ENCODE data around the gene DMAC1. TPM values are rescaled to one million over a fixed set of nuclear protein-coding genes. Genes with fewer than 3 reads are reported as not detected.

DMAC1 gene
- total and polyA plus RNA-seq, 5 donors from 2014 or later: 18.7 to 93.4 (median 57.7) TPM

DNA sequence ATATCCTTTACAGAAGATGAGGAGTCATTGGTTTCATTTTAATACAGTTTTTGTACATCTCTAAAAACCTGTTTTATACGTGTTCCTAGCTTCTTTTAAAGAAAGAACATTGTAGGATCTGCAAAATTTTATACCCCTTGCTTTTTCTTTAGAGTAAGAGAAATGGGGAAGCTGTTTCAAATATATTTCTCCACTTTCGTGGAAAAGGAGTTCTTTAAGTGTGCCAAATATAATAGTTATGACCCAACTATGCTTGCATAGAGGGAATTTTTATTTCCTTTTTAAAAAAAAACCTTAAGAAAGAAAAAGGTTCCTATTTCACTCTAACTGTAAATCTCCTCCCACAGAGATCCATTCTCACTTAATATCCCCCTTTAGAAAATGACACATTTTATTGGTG, 27.5 kb upstream of the DMAC1 start:
- Mint-ChIP-seq H3K9me3 (peaks cover 0 to 4% (median 0%) of the 10 kb centered on the region in 7 donors), H3K36me3 (no peaks in the 10 kb centered on the region), H3K4me3 (no peak overlapping the region), H3K4me1 (no peaks in the 10 kb centered on the region), H3K27me3 (peaks cover 8% of the 10 kb centered on the region), H3K27ac (no peak overlapping the region)
- DNase-seq (no peak), ATAC-seq (ENCODE audit: low read depth in 2 of 2) (no peak)
- H3K27ac ChIP-seq (ENCODE audit: insufficient read depth, low read length, poor library complexity, severe bottlenecking): no peak overlapping the region
- peaks cover 4% of the 10 kb centered on the region for H3K27me3 ChIP-seq (ENCODE audit: control insufficient read depth, insufficient read depth, low read length)
- no peaks in the 10 kb centered on the region for H3K4me1 ChIP-seq (ENCODE audit: control insufficient read depth, insufficient read depth, low read length, poor library complexity, severe bottlenecking)
- no peaks in the 10 kb centered on the region for H3K9me3 ChIP-seq (ENCODE audit: control insufficient read depth in 2 of 2, low read length in 2 of 2)
- no peaks in the 10 kb centered on the region for H3K36me3 ChIP-seq (ENCODE audit: control insufficient read depth, insufficient read depth, low read length)
- H3K4me3 ChIP-seq (ENCODE audit: low read depth, low read length): no peak overlapping the region

DNA sequence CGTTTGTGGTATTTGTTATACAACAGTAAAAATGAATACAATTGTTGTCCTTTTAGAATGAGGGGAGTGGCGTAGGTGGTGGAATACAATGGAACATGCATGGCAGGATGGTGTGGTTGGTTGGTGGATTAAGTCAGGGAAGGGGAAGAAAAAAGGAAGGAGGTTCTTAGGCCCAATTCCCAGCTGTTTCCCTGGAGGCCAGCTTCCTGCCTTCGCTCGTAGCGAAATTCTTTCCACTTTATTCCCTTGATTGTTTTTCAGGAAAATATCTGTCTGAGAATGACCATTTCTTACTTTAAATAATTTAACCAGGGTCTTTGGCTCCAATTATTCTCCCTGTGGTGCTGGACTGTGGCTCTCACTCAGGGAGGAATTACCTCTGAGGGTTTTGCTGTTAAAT, 24.1 kb upstream of the DMAC1 start:
- H3K36me3 Mint-ChIP-seq: no peaks in the 10 kb centered on the region
- H3K4me1 Mint-ChIP-seq: no peaks in the 10 kb centered on the region
- H3K27ac Mint-ChIP-seq: no peak overlapping the region
- no peak for ATAC-seq (ENCODE audit: low read depth in 2 of 2)
- DNase-seq: no peak
- no peaks in the 10 kb centered on the region for H3K9me3 Mint-ChIP-seq
- Histone ChIP-seq H3K4me1 (ENCODE audit: control insufficient read depth, insufficient read depth, low read length, poor library complexity, severe bottlenecking) (no peaks in the 10 kb centered on the region), H3K27ac (ENCODE audit: insufficient read depth, low read length, poor library complexity, severe bottlenecking) (no peak overlapping the region), H3K4me3 (ENCODE audit: low read depth, low read length) (no peak overlapping the region), H3K36me3 (ENCODE audit: control insufficient read depth, insufficient read depth, low read length) (no peaks in the 10 kb centered on the region), H3K9me3 (ENCODE audit: control insufficient read depth in 2 of 2, low read length in 2 of 2) (no peaks in the 10 kb centered on the region), H3K27me3 (ENCODE audit: control insufficient read depth, insufficient read depth, low read length) (peaks cover 4% of the 10 kb centered on the region)
- H3K27me3 Mint-ChIP-seq: peaks cover 8% of the 10 kb centered on the region
- no peak overlapping the region for H3K4me3 Mint-ChIP-seq

DNA sequence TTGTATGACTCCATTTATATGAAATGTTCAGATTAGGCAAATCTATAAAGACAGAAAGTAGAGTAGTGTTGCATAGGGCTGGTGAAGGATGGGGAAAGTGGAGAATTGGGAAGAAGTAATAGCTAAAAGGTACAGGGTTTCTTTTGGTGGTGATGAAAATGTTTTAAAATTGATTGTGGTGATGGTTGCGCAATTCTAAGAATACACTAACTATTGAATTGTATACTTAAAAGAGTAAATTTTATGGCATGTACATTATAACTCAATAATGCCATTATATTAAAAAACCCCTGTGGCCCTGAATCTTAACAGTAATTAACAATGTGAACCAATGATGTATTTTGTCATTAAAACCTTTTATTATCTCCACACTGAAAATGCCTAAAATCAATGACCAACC, 20.4 kb upstream of the DMAC1 start:
- Mint-ChIP-seq H3K27ac (no peak overlapping the region), H3K9me3 (peaks cover 0 to 1% (median 0%) of the 10 kb centered on the region in 7 donors), H3K27me3 (no peaks in the 10 kb centered on the region), H3K4me1 (no peaks in the 10 kb centered on the region), H3K4me3 (no peak overlapping the region), H3K36me3 (no peaks in the 10 kb centered on the region)
- Histone ChIP-seq H3K9me3 (ENCODE audit: control insufficient read depth in 2 of 2, low read length in 2 of 2) (no peaks in the 10 kb centered on the region), H3K27me3 (ENCODE audit: control insufficient read depth, insufficient read depth, low read length) (peaks cover 4% of the 10 kb centered on the region), H3K36me3 (ENCODE audit: control insufficient read depth, insufficient read depth, low read length) (no peaks in the 10 kb centered on the region), H3K4me3 (ENCODE audit: low read depth, low read length) (no peak overlapping the region), H3K27ac (ENCODE audit: insufficient read depth, low read length, poor library complexity, severe bottlenecking) (no peak overlapping the region), H3K4me1 (ENCODE audit: control insufficient read depth, insufficient read depth, low read length, poor library complexity, severe bottlenecking) (no peaks in the 10 kb centered on the region)
- no peak for ATAC-seq (ENCODE audit: low read depth in 2 of 2)
- no peak for DNase-seq

DNA sequence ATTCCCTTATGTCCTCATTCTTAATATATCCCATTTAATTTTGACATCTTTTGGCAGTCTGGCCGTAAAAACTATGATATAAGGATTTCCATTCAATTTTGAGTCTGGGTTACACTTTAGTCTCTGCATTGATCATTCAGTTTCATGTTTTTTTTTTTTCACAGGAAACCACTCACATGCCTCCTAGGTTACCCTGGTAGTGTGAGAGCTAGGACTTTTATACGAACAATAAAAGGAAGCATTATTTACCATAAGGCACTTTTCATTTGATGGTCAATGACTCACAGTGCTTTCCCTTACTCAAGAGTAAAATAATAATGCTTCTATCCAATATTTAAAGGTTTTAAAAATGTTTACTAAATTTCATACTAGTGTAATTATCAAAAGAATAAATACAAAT, 16.4 kb upstream of the DMAC1 start:
- no peaks in the 10 kb centered on the region for H3K9me3 ChIP-seq (ENCODE audit: control insufficient read depth in 2 of 2, low read length in 2 of 2)
- DNase-seq (no peak), ATAC-seq (ENCODE audit: low read depth in 2 of 2) (no peak)
- H3K27ac Mint-ChIP-seq: no peak overlapping the region
- no peaks in the 10 kb centered on the region for H3K27me3 ChIP-seq (ENCODE audit: control insufficient read depth, insufficient read depth, low read length)
- no peaks in the 10 kb centered on the region for H3K36me3 ChIP-seq (ENCODE audit: control insufficient read depth, insufficient read depth, low read length)
- H3K4me3 Mint-ChIP-seq: no peak overlapping the region
- no peaks in the 10 kb centered on the region for H3K27me3 Mint-ChIP-seq
- peaks cover 0 to 1% (median 0%) of the 10 kb centered on the region in 7 donors for H3K9me3 Mint-ChIP-seq
- H3K4me1 ChIP-seq (ENCODE audit: control insufficient read depth, insufficient read depth, low read length, poor library complexity, severe bottlenecking): no peaks in the 10 kb centered on the region
- H3K36me3 Mint-ChIP-seq: no peaks in the 10 kb centered on the region
- no peak overlapping the region for H3K4me3 ChIP-seq (ENCODE audit: low read depth, low read length)
- H3K4me1 Mint-ChIP-seq: no peaks in the 10 kb centered on the region
- no peak overlapping the region for H3K27ac ChIP-seq (ENCODE audit: insufficient read depth, low read length, poor library complexity, severe bottlenecking)

DNA sequence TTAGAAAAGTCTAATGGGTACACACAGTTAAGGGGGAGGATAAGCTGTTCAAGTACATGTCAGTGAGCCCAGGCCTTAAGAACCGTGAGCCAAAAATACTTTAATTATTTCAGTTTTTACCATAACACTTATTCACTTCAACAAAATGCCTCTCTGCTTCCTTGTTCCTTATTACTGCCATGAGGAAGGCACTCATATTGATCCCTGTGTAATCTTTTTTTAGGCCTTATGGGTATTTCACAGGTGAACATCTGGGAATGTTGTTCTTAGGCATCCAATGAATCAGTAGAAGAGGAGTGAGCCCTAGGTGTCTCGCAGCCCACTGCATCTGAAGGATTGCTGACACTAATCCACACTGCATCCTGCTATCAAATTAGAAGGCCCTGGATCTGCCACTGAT, 13.5 kb upstream of the DMAC1 start:
- H3K27ac Mint-ChIP-seq: no peak overlapping the region
- no peak for ATAC-seq (ENCODE audit: low read depth in 2 of 2)
- Histone ChIP-seq H3K4me1 (ENCODE audit: control insufficient read depth, insufficient read depth, low read length, poor library complexity, severe bottlenecking) (no peaks in the 10 kb centered on the region), H3K9me3 (ENCODE audit: control insufficient read depth in 2 of 2, low read length in 2 of 2) (no peaks in the 10 kb centered on the region), H3K36me3 (ENCODE audit: control insufficient read depth, insufficient read depth, low read length) (no peaks in the 10 kb centered on the region), H3K4me3 (ENCODE audit: low read depth, low read length) (no peak overlapping the region), H3K27me3 (ENCODE audit: control insufficient read depth, insufficient read depth, low read length) (peaks cover 4% of the 10 kb centered on the region), H3K27ac (ENCODE audit: insufficient read depth, low read length, poor library complexity, severe bottlenecking) (no peak overlapping the region)
- DNase-seq: no peak
- no peaks in the 10 kb centered on the region for H3K9me3 Mint-ChIP-seq
- no peaks in the 10 kb centered on the region for H3K36me3 Mint-ChIP-seq
- H3K27me3 Mint-ChIP-seq: no peaks in the 10 kb centered on the region
- H3K4me3 Mint-ChIP-seq: no peak overlapping the region
- no peaks in the 10 kb centered on the region for H3K4me1 Mint-ChIP-seq

DNA sequence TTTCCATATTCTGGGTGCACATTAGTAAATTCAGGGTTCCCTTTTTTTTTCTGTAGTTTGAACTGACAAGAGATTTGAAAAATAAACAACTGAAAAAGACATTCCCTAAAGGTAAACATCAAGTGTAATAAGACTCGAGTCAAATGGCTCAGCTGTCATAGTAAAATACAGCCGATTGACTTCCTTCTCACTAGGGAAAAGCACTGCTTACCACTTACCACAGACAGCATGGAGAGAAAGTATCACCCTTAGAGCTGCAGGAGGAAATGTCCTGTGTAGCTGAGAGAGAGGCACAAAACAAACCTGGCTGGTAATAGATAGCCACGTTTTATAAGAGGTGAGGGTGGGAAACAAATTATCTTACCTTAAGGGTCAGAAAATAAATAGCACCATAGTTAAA, 12.1 kb upstream of the DMAC1 start:
- no peak overlapping the region for H3K4me3 ChIP-seq (ENCODE audit: low read depth, low read length)

DNA sequence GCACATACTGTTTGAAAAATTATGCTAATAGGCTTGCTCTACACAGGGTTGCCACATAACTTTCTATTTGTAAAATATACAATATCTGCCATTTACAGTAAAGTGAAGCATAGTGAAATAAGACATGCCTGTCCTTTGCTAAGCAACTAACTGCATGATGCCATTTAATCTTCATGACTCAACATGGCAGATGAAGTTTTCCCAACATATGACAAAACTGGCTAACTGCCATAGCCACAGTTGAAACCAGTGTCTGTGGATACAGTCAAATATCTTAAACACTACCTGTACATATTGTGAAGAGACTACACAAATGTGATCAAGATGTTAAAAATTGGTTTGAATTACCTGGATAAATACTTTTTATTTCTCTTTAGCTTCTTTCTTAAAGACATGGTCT, 3.1 kb upstream of the DMAC1 start:
- Mint-ChIP-seq H3K36me3 (peaks cover 3% of the 10 kb centered on the region), H3K27me3 (no peaks in the 10 kb centered on the region), H3K4me1 (peaks cover 8 to 23% (median 19%) of the 10 kb centered on the region in 4 donors), H3K27ac (no peak overlapping the region), H3K4me3 (no peak overlapping the region), H3K9me3 (no peaks in the 10 kb centered on the region)
- Histone ChIP-seq H3K4me1 (ENCODE audit: control insufficient read depth, insufficient read depth, low read length, poor library complexity, severe bottlenecking) (peaks cover 15% of the 10 kb centered on the region), H3K4me3 (ENCODE audit: low read depth, low read length) (no peak overlapping the region), H3K36me3 (ENCODE audit: control insufficient read depth, insufficient read depth, low read length) (no peaks in the 10 kb centered on the region), H3K27me3 (ENCODE audit: control insufficient read depth, insufficient read depth, low read length) (no peaks in the 10 kb centered on the region), H3K9me3 (ENCODE audit: control insufficient read depth in 2 of 2, low read length in 2 of 2) (no peaks in the 10 kb centered on the region), H3K27ac (ENCODE audit: insufficient read depth, low read length, poor library complexity, severe bottlenecking) (no peak overlapping the region)
- DNase-seq (no peak), ATAC-seq (ENCODE audit: low read depth in 2 of 2) (no peak)

More for the DNA sequence above, 12.1 kb upstream of the DMAC1 start:
- no peak overlapping the region for H3K27ac Mint-ChIP-seq
- no peaks in the 10 kb centered on the region for H3K4me1 Mint-ChIP-seq
- no peak for DNase-seq
- H3K9me3 ChIP-seq (ENCODE audit: control insufficient read depth in 2 of 2, low read length in 2 of 2): no peaks in the 10 kb centered on the region
- no peaks in the 10 kb centered on the region for H3K36me3 Mint-ChIP-seq
- ATAC-seq (ENCODE audit: low read depth in 2 of 2): no peak
- H3K27me3 Mint-ChIP-seq: no peaks in the 10 kb centered on the region
- no peak overlapping the region for H3K27ac ChIP-seq (ENCODE audit: insufficient read depth, low read length, poor library complexity, severe bottlenecking)
- no peaks in the 10 kb centered on the region for H3K9me3 Mint-ChIP-seq
- no peaks in the 10 kb centered on the region for H3K36me3 ChIP-seq (ENCODE audit: control insufficient read depth, insufficient read depth, low read length)
- H3K4me1 ChIP-seq (ENCODE audit: control insufficient read depth, insufficient read depth, low read length, poor library complexity, severe bottlenecking): no peaks in the 10 kb centered on the region
- no peak overlapping the region for H3K4me3 Mint-ChIP-seq
- H3K27me3 ChIP-seq (ENCODE audit: control insufficient read depth, insufficient read depth, low read length): peaks cover 6% of the 10 kb centered on the region

DNA sequence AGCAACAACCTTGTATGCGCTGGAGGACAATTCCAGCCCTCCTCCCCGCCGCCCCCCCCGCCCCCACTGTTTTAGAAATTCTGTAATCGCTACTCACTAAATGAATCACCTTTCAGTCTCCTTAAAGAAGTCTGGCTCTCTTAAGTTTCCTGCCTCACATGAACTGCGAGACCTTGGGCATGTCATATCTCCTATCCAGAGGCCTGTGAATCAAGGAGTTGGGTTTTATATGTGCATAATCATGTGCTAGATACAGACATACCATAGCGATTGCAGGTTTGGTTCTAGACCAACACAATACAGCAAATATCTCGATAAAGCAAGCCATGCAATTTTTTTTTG, 337 bp upstream of the DMAC1 start:
- peak overlapping the region; percentile 92 for H3K27ac ChIP-seq (ENCODE audit: insufficient read depth, low read length, poor library complexity, severe bottlenecking)
- DNase-seq: no peak
- H3K4me1 Mint-ChIP-seq: peaks cover 23 to 47% (median 40%) of the 10 kb centered on the region in 4 donors
- no peaks in the 10 kb centered on the region for H3K9me3 ChIP-seq (ENCODE audit: control insufficient read depth in 2 of 2, low read length in 2 of 2)
- peaks cover 23% of the 10 kb centered on the region for H3K36me3 ChIP-seq (ENCODE audit: control insufficient read depth, insufficient read depth, low read length)
- peak overlapping the region; percentile 90 for H3K4me3 ChIP-seq (ENCODE audit: low read depth, low read length)
- no peaks in the 10 kb centered on the region for H3K9me3 Mint-ChIP-seq
- H3K27me3 Mint-ChIP-seq: no peaks in the 10 kb centered on the region
- ATAC-seq (ENCODE audit: low read depth in 2 of 2): no peak
- peak overlapping the region; percentile 93 to 97 (median 95) for H3K4me3 Mint-ChIP-seq
- no peaks in the 10 kb centered on the region for H3K27me3 ChIP-seq (ENCODE audit: control insufficient read depth, insufficient read depth, low read length)
- H3K4me1 ChIP-seq (ENCODE audit: control insufficient read depth, insufficient read depth, low read length, poor library complexity, severe bottlenecking): peaks cover 17% of the 10 kb centered on the region
- H3K27ac Mint-ChIP-seq: peak overlapping the region in 2 of 3 donors; percentile 96 to 97
- peaks cover 20% of the 10 kb centered on the region for H3K36me3 Mint-ChIP-seq

All from CD4-positive, CD25-positive, alpha-beta regulatory T cell (primary cell).